Upper lobe of left lung (tissue), 4 donors: ENCODE results near the gene LHFPL2.

Source experiments
- CTCF ChIP-seq, 6 experiments: fragments of 450-650 bp in 4 of 6; fragments of 200-600 bp in 2 of 6; sonication (generic) in 2 of 6; IDR thresholded peaks; one replicate each; pipeline ENCODE4 v1.5.1; 2016 to 2019; ENCODE audit warnings: antibody characterized with exemption in 6 of 6
- EP300 ChIP-seq, 4 donors: sonication (generic); formaldehyde crosslinking; IDR thresholded peaks; one replicate each; pipeline ENCODE4 v1.5.1; 2017; ENCODE audit warnings: antibody characterized with exemption in 4 of 4, control low read depth in 2 of 4
- POLR2A ChIP-seq, 4 donors: fragments of 450-650 bp; IDR thresholded peaks; one replicate each; pipeline ENCODE4 v1.5.1; 2016 to 2017; ENCODE audit warnings: antibody characterized with exemption in 4 of 4, mild to moderate bottlenecking in 2 of 4
- POLR2AphosphoS5 ChIP-seq, 2 donors: sonication (generic); formaldehyde crosslinking; IDR thresholded peaks; one replicate each; pipeline ENCODE4 v1.5.1; 2017; ENCODE audit warnings: antibody characterized with exemption in 2 of 2

- TF ChIP-seq CTCF (IDR thresholded peaks at IDR 0.05): no peak
- TF ChIP-seq EP300 (IDR thresholded peaks at IDR 0.05): peak in 1 of 4 donors; percentile 7
- peak in 1 of 4 donors; percentile 55 for TF ChIP-seq POLR2A (IDR thresholded peaks at IDR 0.05)
- no peak for TF ChIP-seq POLR2AphosphoS5 (IDR thresholded peaks at IDR 0.05)
These were observed 122.5 kb downstream of the LHFPL2 start for GRCh38 chr5:78526049-78526525.
